MCF 10A (cell line): ENCODE data around the gene ANAPC2. TPM values are rescaled to one million over a fixed set of nuclear protein-coding genes. Genes with fewer than 3 reads are reported as not detected.
A peak's percentile ranks its signal among the peaks of the same experiment; 100 is the strongest.

Experiments
- BruUV-seq: library from RNA; stranded (reverse); fragments of 400-500 nt; replicated peaks from 2 replicates; lab custom pipeline; 2021; lab: Mats Ljungman, UMichigan
- CTCF ChIA-PET: fragments of 300-600 bp; sonication (Branson Sonifier 250); formaldehyde crosslinking; extraction: SDS; loops from one replicate; lab custom pipeline; 2021; ENCODE audit warnings: antibody characterized with exemption, inconsistent platforms; lab: Yijun Ruan, JAX
- POLR2A ChIA-PET: fragments of 300-600, 350-650 bp; sonication (Branson Sonifier 250); formaldehyde crosslinking; extraction: SDS; loops from one replicate; lab custom pipeline; 2020; ENCODE audit warnings: antibody characterized with exemption, inconsistent platforms; lab: Yijun Ruan, JAX
- DNase-seq: peaks from one replicate; pipeline ENCODE4 v3.0.0-alpha.2; 2018; ENCODE audit not compliant: unreplicated experiment
- H3K27ac Mint-ChIP-seq: one replicate; pipeline ENCODE4 v1.8.0; 2022; ENCODE audit warnings: mild to moderate bottlenecking, low read depth, mixed read lengths; ENCODE audit not compliant: unreplicated experiment
- H3K27me3 Mint-ChIP-seq: one replicate; pipeline ENCODE4 v1.8.0; 2022; ENCODE audit warnings: mixed read lengths; ENCODE audit not compliant: insufficient read depth, unreplicated experiment
- H3K36me3 Mint-ChIP-seq: one replicate; pipeline ENCODE4 v1.8.0; 2022; ENCODE audit warnings: mild to moderate bottlenecking, moderate library complexity, mixed read lengths; ENCODE audit not compliant: insufficient read depth, unreplicated experiment
- H3K4me1 Mint-ChIP-seq: one replicate; pipeline ENCODE4 v1.8.0; 2022; ENCODE audit warnings: mixed read lengths; ENCODE audit not compliant: insufficient read depth, unreplicated experiment
- H3K4me3 Mint-ChIP-seq: one replicate; pipeline ENCODE4 v1.8.0; 2022; ENCODE audit warnings: mild to moderate bottlenecking, moderate library complexity, mixed read lengths; ENCODE audit not compliant: unreplicated experiment
- H3K9me3 Mint-ChIP-seq: one replicate; pipeline ENCODE4 v1.8.0; 2022; ENCODE audit warnings: mixed read lengths; ENCODE audit not compliant: unreplicated experiment
- intact Hi-C: fragments of 100-400 bp; cut with micrococcal nuclease; formaldehyde crosslinking; loops from 2 replicates; pipeline ENCODE4 v1.14.1; 2022
- total RNA-seq: library from RNA; stranded (reverse); gene quantifications from 2 replicates; pipeline ENCODE4 v1.2.3, GENCODE V29; 2022
- TF ChIP-seq, protein P1 (sequence below): fragments of 200-600 bp; IDR thresholded peaks from one replicate; pipeline ENCODE4 v1.8.0; 2022; ENCODE audit warnings: antibody characterized with exemption, mild to moderate bottlenecking; ENCODE audit not compliant: unreplicated experiment

Gene ANAPC2
- total RNA-seq, 1 experiment from 2014 or later, result 42.1 TPM

DNA sequence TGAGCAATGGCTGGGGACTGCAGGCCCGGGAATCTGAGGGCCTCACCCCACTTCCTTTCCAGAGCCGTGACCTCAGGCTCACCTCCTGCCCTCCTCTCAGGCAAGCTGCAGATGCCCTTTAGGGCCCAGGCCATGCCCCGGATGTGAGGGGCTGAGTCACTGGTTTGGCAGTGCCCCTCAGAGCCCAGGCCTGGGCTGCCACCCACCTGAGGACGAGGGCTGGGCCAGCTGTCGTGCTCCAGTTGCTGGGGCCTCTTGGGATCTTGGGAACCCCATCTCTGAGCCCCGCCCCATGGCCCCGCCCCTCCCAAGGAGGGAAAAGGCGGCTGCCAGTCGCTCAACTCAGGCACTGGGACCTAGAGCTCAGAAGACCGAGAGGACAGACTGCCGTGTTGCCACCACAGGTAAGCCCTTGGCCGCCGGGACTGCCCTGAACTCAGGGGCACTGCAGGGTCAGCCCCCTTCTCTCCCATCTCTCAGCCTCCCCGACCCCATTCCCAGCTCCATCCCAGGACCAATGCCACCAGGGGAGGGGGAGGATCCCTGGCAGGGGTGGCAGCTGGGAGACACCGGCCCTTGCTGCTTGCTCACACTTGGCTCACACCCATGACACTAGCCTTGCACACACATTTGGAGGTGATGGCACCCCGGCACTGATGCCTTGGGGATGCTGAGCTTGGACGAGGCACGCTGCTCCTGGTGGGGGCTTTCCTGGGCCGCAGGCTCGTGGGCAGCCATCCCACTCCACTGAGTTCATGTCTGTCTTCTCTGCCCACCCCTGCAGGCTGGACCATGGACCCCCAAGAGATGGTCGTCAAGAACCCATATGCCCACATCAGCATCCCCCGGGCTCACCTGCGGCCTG is 36.7 kb upstream of the ANAPC2 start, which contains the start of gene CYSRT1:
CYSRT1 (plus strand) TSS at position 345 of the 865 bp plus-strand sequence; CDS start at position 793, 448 bp downstream.
- POLR2A ChIA-PET, result interaction anchor here (0.9 to 6.3 kb wide), 9 partner anchors 12 to 139 kb away, joined by 3 to 73 read pairs (median 14); partner anchors contain the start of genes ANAPC2, MAN1B1, NDOR1 and SSNA1
- no peaks in the 10 kb centered on the region for H3K36me3 Mint-ChIP-seq
- CTCF ChIA-PET, result interaction anchor here (0.7 to 5.6 kb wide), 6 partner anchors 13 to 188 kb away, joined by 3 to 36 read pairs (median 4); partner anchors contain the start of gene SSNA1
- TF ChIP-seq, protein P1, sequence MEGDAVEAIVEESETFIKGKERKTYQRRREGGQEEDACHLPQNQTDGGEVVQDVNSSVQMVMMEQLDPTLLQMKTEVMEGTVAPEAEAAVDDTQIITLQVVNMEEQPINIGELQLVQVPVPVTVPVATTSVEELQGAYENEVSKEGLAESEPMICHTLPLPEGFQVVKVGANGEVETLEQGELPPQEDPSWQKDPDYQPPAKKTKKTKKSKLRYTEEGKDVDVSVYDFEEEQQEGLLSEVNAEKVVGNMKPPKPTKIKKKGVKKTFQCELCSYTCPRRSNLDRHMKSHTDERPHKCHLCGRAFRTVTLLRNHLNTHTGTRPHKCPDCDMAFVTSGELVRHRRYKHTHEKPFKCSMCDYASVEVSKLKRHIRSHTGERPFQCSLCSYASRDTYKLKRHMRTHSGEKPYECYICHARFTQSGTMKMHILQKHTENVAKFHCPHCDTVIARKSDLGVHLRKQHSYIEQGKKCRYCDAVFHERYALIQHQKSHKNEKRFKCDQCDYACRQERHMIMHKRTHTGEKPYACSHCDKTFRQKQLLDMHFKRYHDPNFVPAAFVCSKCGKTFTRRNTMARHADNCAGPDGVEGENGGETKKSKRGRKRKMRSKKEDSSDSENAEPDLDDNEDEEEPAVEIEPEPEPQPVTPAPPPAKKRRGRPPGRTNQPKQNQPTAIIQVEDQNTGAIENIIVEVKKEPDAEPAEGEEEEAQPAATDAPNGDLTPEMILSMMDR, result no peak
- peak within 1 kb of the TSS; percentile 61 for H3K27ac Mint-ChIP-seq
- H3K4me1 Mint-ChIP-seq, result peaks cover 15% of the 10 kb centered on the region
- intact Hi-C loops, result loop anchor here (10.0 kb wide), 2 partner anchors 50 to 180 kb away; partner anchors contain the start of genes LRRC26, NPDC1 and TMEM210
- DNase-seq, result peak; percentile 31
- no peaks in the 10 kb centered on the region for H3K27me3 Mint-ChIP-seq
- peak within 1 kb of the TSS; percentile 83 for H3K4me3 Mint-ChIP-seq
- no TSS peak for BruUV-seq
- H3K9me3 Mint-ChIP-seq, result no peaks in the 10 kb centered on the region

DNA sequence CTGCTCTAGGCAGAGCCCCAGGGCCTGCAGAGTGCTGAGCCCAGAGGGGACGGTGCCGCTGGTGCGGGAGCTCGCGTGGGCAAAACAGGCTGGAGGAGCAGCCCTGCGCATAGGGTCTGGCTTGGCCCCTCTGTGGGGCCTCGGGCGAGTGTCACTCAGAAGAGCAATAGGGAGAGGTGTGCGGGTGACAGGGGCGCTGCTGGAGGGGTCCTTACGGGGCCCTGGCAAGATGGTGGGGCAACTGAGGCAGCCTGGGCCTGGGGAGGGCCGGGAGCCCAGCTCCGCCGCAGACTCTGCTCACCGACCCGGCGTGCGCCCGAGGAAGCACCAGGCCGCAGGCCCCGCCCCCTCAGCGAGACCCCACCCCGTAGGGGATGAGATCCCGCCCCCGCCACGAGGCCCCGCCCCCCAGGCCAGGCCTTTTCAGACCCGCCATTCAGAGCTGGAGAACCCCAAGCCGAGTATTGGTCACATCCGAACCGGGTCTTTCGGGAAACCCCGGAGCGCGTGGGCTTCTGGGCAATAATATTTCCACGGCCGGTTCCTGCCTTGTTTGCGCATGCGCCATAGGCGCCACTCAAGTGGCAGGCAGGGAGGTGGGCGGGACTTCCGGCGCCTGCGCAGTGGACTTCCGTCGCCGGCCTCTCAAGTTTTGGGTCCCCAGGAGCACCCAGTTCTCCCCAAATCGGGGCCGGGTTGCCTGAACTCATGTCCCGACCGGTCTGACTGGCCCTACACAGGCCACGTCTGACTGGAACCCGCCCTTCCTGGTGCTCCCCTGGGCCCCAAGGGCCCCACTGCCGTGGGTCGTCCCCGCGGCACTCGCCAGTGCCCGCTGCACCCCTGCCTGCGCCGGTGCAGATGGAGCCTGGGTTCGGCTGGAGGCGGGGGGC is 35.0 kb upstream of the ANAPC2 start:
- no TSS peak for BruUV-seq
- TF ChIP-seq, protein P1, result no peak

DNA sequence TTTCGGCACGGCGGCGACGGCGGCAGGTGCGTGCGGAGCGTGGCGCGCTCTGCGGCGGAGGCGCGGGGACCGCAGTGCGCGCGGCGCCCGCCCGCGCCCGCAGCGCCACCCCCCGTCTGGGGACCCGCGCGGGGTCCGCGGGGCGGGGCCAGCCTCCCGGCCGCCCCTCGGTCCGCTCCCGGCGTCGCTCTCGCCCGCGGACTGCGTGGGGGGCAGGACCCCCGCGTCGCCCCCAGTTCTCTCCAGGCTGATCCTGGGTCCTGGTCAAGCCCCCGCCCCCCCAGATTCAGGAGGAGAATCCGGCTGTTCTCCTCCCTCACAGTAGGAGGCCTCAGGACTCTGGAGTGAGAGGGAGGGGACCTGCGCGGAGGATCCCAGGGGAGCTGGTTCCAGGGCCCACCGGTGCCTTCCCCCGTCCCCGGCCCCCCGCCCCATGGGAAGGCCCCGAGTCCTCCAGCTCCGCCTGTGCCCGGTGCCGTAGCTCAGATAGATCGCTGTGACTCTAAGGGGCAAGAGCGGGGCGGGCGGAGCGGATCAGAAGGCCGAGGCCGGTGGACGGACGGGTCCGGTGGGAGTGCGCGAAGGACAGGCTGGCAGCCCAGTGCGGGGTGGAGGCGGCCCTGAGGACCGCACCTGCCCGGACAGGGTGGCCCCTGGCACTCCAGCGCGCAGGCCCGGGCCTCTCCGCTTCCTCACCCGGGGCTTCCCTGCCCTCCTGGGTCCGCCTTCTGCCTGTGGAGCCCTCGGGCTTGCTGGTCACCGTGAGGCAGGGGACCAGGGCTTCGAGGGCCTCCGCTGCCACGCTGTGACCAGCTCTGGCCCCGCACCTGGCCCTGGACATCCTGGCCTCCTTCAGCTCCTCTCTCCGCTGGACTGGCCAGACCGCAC is 34.1 kb upstream of the ANAPC2 start, which contains the start of gene RNF208:
RNF208 (minus strand) TSS at position 51 of the 888 bp plus-strand sequence. CDS start 1,028 bp downstream, outside the sequence.
- ChIA-PET POLR2A (interaction anchor here (0.6 to 6.3 kb wide), 16 partner anchors 8 to 361 kb away, joined by 3 to 73 read pairs (median 6); partner anchors contain the start of genes ANAPC2, EXD3, MAN1B1 and NDOR1), CTCF (interaction anchor here (0.7 to 5.6 kb wide), 3 partner anchors 15 to 33 kb away, joined by 3 to 36 read pairs (median 3); no protein-coding TSS in a partner anchor)
- no TSS peak for BruUV-seq
- H3K9me3 Mint-ChIP-seq, result no peaks in the 10 kb centered on the region
- TF ChIP-seq, protein P1, result no peak
- no peaks in the 10 kb centered on the region for H3K27me3 Mint-ChIP-seq
- H3K4me1 Mint-ChIP-seq, result peaks cover 10% of the 10 kb centered on the region
- intact Hi-C loops, result loop anchor here (10.0 kb wide), 2 partner anchors 48 to 178 kb away; partner anchors contain the start of genes LRRC26, NPDC1 and TMEM210
- H3K4me3 Mint-ChIP-seq, result peak within 1 kb of the TSS; percentile 83
- peak within 1 kb of the TSS; percentile 61 for H3K27ac Mint-ChIP-seq
- H3K36me3 Mint-ChIP-seq, result peaks cover 1% of the 10 kb centered on the region
- DNase-seq, result no peak

More for the DNA sequence above, 35.0 kb upstream of the ANAPC2 start:
- no peaks in the 10 kb centered on the region for H3K27me3 Mint-ChIP-seq
- DNase-seq, result peak; percentile 98
- H3K4me3 Mint-ChIP-seq, result peak overlapping the region; percentile 83
- no peaks in the 10 kb centered on the region for H3K9me3 Mint-ChIP-seq
- intact Hi-C loops, result loop anchor here (10.0 kb wide), 2 partner anchors 49 to 179 kb away; partner anchors contain the start of genes LRRC26, NPDC1 and TMEM210
- no peaks in the 10 kb centered on the region for H3K36me3 Mint-ChIP-seq
- H3K4me1 Mint-ChIP-seq, result peaks cover 15% of the 10 kb centered on the region
- ChIA-PET POLR2A (interaction anchor here (0.6 to 6.3 kb wide), 20 partner anchors 8 to 814 kb away, joined by 3 to 73 read pairs (median 5); partner anchors contain the start of genes ANAPC2, EXD3, MAN1B1 and NDOR1), CTCF (interaction anchor here (0.6 to 5.6 kb wide), 4 partner anchors 14 to 858 kb away, joined by 3 to 36 read pairs (median 3); no protein-coding TSS in a partner anchor)
- H3K27ac Mint-ChIP-seq, result peak overlapping the region; percentile 61
